Measurements from ENCODE around the gene NTM. TPM values are rescaled to one million over a fixed set of nuclear protein-coding genes. Genes with fewer than 3 reads are reported as not detected.

The NTM gene
- total and polyA plus RNA-seq, 2 donors (not counting 1 experiment from before 2014, with no cell fraction given), result 12.3 to 28.6 TPM

DNA sequence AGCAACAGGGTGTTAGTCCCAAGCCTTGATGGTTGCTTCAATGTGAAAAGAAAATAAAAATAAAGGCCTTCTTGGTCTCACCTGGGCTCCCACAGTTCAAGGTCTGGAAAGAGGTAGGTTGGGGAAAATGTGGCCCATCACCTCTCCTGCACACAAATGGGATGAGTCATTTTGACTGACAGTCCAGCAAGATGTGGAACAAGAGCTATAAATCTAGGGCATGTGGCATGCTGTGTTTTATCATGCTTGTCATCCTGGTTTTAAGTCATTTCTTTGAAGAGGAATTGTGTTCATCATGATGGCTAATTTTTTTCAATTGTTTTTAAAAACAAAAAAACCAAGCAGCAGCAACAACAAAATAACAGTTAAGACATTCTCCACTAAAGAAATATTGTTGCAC, 503.7 kb downstream of the NTM start:
- TF ChIP-seq, protein P1, sequence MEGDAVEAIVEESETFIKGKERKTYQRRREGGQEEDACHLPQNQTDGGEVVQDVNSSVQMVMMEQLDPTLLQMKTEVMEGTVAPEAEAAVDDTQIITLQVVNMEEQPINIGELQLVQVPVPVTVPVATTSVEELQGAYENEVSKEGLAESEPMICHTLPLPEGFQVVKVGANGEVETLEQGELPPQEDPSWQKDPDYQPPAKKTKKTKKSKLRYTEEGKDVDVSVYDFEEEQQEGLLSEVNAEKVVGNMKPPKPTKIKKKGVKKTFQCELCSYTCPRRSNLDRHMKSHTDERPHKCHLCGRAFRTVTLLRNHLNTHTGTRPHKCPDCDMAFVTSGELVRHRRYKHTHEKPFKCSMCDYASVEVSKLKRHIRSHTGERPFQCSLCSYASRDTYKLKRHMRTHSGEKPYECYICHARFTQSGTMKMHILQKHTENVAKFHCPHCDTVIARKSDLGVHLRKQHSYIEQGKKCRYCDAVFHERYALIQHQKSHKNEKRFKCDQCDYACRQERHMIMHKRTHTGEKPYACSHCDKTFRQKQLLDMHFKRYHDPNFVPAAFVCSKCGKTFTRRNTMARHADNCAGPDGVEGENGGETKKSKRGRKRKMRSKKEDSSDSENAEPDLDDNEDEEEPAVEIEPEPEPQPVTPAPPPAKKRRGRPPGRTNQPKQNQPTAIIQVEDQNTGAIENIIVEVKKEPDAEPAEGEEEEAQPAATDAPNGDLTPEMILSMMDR (conservative IDR thresholded peaks at IDR 0.05 in 1 of 2, IDR thresholded peaks at IDR 0.05 in 1 of 2; ENCODE audit: low read depth in 1 of 2, low read length in 2 of 2), result no peak
- no peak for TF ChIP-seq EZH2 (IDR thresholded peaks at IDR 0.05; ENCODE audit: low read length, missing control alignments)
- Histone ChIP-seq H3K4me2 (ENCODE audit: extremely low read depth, insufficient read depth, low read length) (no peak overlapping the region), H3K9me3 (ENCODE audit: control insufficient read depth, insufficient read depth, low read depth, low read length) (no peaks in the 10 kb centered on the region), H3K79me2 (ENCODE audit: control insufficient read depth, insufficient read depth, low read length) (no peaks in the 10 kb centered on the region), H3K27me3 (ENCODE audit: control insufficient read depth, insufficient read depth, low read length) (no peaks in the 10 kb centered on the region), H3K4me1 (ENCODE audit: control insufficient read depth, extremely low read depth, insufficient read depth, low read length) (peaks cover 4% of the 10 kb centered on the region), H4K20me1 (ENCODE audit: control insufficient read depth, extremely low read depth, insufficient read depth, low read length) (no peaks in the 10 kb centered on the region), H3K9ac (ENCODE audit: insufficient read depth, low read length) (no peak overlapping the region), H3K4me3 (replicated peaks in 1 of 4; ENCODE audit: control extremely low read depth in 1 of 4, insufficient read depth in 1 of 4, low read depth in 3 of 4, low read length in 4 of 4) (no peak overlapping the region), H3K27ac (ENCODE audit: insufficient read depth, low read length) (no peak overlapping the region), H2AFZ (ENCODE audit: low read length) (no peak overlapping the region), H3K36me3 (ENCODE audit: control insufficient read depth, insufficient read depth, low read length) (no peaks in the 10 kb centered on the region)
- DNase-seq (ENCODE audit: low read depth in 2 of 2), result no peak

DNA sequence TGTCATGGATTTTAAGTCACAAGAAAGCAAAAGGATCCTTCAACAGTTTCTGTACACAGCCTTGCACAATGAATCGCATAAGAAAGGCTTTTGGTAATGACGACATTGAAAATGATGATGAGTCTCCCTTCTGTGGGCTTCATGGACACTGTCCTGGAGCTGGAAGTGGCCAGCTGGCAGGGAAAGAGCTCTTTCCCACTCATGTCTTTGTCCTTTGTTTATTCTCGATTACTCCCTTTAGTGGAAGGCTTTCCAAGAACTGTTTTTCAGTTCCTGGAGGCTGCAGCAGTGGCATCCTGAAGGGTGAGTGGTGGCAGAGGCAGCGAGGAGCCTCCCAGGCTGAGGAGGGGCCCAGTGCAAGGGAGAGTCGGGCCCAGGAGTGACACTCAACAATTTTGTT, 505.2 kb downstream of the NTM start:
- Histone ChIP-seq H3K4me3 (replicated peaks in 1 of 4; ENCODE audit: control extremely low read depth in 1 of 4, insufficient read depth in 1 of 4, low read depth in 3 of 4, low read length in 4 of 4) (no peak overlapping the region), H3K9ac (ENCODE audit: insufficient read depth, low read length) (no peak overlapping the region), H3K4me2 (ENCODE audit: extremely low read depth, insufficient read depth, low read length) (peak overlapping the region; percentile 59), H2AFZ (ENCODE audit: low read length) (peak overlapping the region; percentile 44), H3K4me1 (ENCODE audit: control insufficient read depth, extremely low read depth, insufficient read depth, low read length) (peaks cover 4% of the 10 kb centered on the region), H3K9me3 (ENCODE audit: control insufficient read depth, insufficient read depth, low read depth, low read length) (no peaks in the 10 kb centered on the region), H3K27ac (ENCODE audit: insufficient read depth, low read length) (no peak overlapping the region), H3K36me3 (ENCODE audit: control insufficient read depth, insufficient read depth, low read length) (no peaks in the 10 kb centered on the region), H3K27me3 (ENCODE audit: control insufficient read depth, insufficient read depth, low read length) (no peaks in the 10 kb centered on the region), H3K79me2 (ENCODE audit: control insufficient read depth, insufficient read depth, low read length) (no peaks in the 10 kb centered on the region), H4K20me1 (ENCODE audit: control insufficient read depth, extremely low read depth, insufficient read depth, low read length) (no peaks in the 10 kb centered on the region)
- DNase-seq (ENCODE audit: low read depth in 2 of 2), result peak in 1 of 2 donors; percentile 61
- TF ChIP-seq EZH2 (IDR thresholded peaks at IDR 0.05; ENCODE audit: low read length, missing control alignments), result no peak
- TF ChIP-seq, protein P1 (conservative IDR thresholded peaks at IDR 0.05 in 1 of 2, IDR thresholded peaks at IDR 0.05 in 1 of 2; ENCODE audit: low read depth in 1 of 2, low read length in 2 of 2), result no peak

DNA sequence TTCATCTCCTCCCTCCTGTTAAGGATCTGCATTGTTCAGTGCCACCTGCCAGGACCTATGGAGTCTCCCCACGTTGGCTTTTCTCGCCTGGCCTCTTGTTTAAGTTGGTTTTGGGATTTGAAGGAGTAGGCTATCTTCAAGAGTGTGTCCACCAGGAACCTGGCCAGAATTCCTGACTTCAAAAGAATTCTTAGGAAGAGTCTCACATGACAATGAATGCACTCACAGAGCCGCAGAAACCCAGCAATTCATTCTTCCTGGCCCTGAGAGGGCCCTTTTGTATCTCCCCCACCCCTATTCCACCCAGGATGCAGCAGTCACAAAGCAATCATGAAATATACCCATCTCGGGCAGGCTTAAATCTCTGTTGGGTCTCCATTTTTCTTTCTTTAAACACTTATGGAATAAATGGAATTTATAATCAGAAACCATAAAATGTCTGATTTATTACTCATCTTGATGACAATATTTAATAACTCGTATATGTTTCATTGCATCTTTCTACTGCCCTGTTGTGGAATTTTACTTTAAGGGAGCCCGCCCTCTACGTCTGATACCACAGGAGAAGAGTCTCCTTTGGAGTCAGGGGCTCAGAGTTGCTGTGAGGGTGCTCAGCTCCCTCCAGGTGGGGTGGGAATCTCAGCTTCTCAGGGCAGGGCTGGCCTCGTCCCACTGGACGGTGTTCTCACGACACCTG, 507.0 kb downstream of the NTM start:
- TF ChIP-seq EZH2 (IDR thresholded peaks at IDR 0.05; ENCODE audit: low read length, missing control alignments), result no peak
- TF ChIP-seq, protein P1 (conservative IDR thresholded peaks at IDR 0.05 in 1 of 2, IDR thresholded peaks at IDR 0.05 in 1 of 2; ENCODE audit: low read depth in 1 of 2, low read length in 2 of 2), result no peak
- peak in 1 of 2 donors; percentile 83 for DNase-seq (ENCODE audit: low read depth in 2 of 2)
- Histone ChIP-seq H3K9me3 (ENCODE audit: control insufficient read depth, insufficient read depth, low read depth, low read length) (no peaks in the 10 kb centered on the region), H4K20me1 (ENCODE audit: control insufficient read depth, extremely low read depth, insufficient read depth, low read length) (no peaks in the 10 kb centered on the region), H3K4me1 (ENCODE audit: control insufficient read depth, extremely low read depth, insufficient read depth, low read length) (peaks cover 4% of the 10 kb centered on the region), H2AFZ (ENCODE audit: low read length) (no peak overlapping the region), H3K79me2 (ENCODE audit: control insufficient read depth, insufficient read depth, low read length) (no peaks in the 10 kb centered on the region), H3K9ac (ENCODE audit: insufficient read depth, low read length) (no peak overlapping the region), H3K4me3 (replicated peaks in 1 of 4; ENCODE audit: control extremely low read depth in 1 of 4, insufficient read depth in 1 of 4, low read depth in 3 of 4, low read length in 4 of 4) (no peak overlapping the region), H3K27ac (ENCODE audit: insufficient read depth, low read length) (no peak overlapping the region), H3K36me3 (ENCODE audit: control insufficient read depth, insufficient read depth, low read length) (no peaks in the 10 kb centered on the region), H3K4me2 (ENCODE audit: extremely low read depth, insufficient read depth, low read length) (no peak overlapping the region), H3K27me3 (ENCODE audit: control insufficient read depth, insufficient read depth, low read length) (no peaks in the 10 kb centered on the region)
